Anterior cingulate cortex (tissue), 58 donors: ENCODE data around the gene PAFAH1B2.
"Not testable (repeated sequence)": the region's sequence is repeated elsewhere in the genome, so short reads cannot be mapped to it uniquely, and the experiment has no call there.

Source experiments
- DNase-seq, 58 donors: peaks; one replicate each; lab custom pipeline; 2025; lab: John Stamatoyannopoulos, UW

The PAFAH1B2 gene

DNA sequence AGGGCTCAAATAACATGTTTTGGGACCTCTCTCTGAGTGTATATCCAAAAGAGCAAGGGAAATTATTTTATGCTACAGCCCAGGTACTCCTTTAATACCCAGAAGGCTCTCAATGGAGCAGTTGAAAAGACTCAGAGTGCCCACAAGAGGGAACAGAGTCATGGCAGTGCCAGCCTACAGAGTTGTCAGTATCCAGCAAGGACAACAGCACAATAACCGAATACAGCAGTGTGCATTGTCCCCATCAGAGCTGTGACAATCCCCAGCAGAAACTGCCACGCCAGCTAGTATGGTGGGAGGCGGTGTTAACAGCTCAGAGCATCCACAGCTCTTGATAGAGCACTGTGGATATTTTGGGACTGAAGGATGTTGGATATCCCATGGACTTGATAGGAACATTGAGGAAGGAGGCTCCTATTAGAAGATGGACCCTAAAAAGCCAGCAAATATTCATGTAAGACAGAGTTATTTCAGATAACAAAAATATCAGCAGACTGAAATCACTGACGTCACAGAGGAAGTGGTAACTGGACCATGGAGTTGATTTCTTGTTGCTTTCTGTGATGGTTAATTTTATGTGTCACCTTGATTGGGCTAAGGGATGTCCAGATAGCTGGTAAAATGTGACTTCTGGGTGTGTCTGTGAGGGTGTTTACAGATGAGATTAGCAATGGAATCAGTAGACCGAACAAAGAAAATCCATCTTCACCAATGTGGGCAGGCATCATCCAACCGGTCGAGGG, 17.7 kb upstream of the PAFAH1B2 start:
- peak in 44 of 58 donors; percentile 6 to 88 (median 58) for DNase-seq

DNA sequence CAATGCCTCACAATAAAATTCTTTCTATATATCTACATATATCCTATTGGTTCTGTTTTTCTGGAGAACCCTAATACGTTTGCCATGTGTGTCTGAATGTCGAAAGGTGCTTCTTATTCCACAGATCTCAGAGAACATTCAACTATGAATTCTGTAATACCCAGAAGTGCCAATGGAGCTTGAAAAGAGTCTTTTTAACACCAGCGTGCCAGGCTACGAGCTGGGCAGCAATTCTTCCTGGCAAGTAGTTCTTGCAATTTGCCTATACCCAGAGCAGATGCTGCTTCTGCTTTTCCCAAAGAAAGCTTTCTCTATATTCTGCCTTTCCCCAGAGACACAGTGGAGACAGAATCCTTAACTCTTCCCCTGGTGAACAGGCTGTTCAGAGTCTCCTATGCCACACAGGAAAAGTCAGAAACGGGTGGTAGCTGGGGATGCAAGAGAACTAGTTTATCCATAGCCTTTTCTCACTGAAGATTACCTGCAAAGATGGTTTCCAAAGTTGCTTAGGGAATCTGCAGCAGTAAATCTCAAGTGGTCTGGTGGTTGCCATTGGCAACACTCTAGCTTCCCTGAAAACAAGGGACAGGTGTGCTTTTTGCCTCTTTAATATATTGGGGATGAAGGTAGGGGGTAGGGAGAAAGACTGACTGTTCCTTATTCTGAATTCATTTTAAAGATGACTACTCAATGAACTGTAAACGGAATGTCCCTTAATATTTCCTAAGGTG, 16.8 kb upstream of the PAFAH1B2 start:
- peak in 16 of 58 donors; percentile 1 to 63 (median 10) for DNase-seq

DNA sequence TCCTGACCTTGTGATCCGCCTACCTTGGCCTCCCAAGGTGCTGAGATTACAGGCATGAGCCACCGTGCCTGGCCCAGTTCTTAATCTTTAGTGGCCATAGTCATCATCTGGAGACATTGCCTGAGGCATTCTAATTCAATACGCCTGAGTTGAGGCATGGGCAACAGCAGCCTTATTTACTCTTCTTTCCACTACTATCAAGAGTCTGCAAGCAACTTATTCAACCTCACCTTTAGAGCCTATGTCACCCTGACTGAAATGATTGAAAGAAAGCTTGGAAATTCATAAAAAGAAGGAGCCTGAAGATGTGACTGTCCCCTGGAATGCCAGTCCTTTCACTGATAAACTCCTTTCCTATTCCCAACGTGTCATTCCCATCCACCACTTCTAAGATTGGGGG, 15.8 kb upstream of the PAFAH1B2 start:
- DNase-seq, result no peak

DNA sequence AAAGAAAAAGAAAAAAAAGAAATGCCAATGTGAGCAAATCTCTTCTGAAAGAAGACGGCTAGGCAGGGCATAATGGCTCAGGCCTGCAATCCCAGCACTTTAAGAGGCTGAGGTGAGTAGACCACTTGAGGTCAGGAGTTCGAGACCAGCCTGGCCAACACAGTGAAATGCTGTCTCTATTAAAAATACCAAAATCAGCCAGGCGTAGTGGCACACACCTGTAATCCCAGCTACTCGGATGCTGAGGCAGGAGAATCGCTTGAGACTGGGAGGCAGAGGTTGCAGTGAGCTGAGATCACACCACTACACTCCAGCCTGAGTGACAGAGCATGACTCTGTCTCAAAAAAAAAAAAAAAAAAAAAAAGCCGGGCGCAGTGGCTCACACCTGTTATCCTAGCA, 13.7 kb upstream of the PAFAH1B2 start:
- DNase-seq, result not testable (repeated sequence)

DNA sequence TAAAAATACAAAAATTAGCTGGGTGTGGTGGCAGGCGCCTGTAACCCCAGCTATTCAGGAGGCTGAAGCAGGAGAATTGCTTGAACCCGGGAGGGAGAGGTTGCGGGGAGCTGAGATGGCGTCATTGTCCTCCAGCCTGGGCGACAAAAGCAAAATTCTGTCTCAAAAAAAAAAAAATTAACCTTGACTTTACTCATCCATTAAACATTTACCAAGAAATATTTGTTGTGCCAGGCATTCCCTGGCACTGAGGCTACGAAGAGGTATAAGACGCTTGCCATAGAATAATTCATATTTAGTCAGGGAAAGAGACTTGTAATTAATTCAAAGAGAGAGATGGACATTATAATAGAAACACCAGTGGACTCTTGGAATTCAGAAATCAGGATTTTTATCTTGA, 13.2 kb upstream of the PAFAH1B2 start:
- DNase-seq, result no peak

DNA sequence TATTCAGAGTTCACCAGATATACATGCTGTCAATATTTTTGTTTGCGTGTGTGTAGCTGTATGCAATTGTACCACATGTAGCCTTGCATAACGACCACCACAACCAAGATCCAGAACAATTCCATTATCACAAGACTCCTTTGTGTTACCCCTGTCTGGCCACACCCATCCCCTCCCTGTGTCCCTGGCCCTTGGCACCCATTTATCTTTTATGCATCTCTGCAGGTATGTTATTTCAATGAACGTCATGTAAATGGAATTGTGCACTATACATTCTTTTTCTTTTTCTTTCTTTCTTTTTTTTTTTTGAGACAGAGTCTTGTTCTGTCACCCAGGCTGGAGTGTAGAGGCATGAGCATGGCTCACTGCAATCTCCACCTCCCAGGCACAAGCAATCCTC, 9.7 kb upstream of the PAFAH1B2 start:
- DNase-seq, result no peak

DNA sequence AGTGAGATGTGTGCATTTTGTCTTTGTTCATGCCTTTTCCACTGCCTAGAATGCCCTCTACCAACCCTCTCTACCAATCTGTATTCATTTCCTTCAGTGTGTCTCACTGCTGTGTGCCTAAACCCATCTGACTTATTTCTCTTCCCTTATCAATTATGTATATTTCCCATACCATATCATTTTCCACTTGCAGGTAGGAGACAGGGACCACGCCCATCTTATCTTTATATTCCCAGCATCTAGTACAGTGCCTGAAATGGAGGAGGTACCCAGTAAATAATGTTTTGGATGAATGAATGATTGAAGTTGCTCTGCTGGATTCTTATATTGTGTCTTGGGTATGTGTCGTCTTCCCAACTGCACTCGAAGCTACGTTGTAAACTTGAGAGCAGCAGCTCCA, 9.1 kb upstream of the PAFAH1B2 start:
- not testable (repeated sequence) for DNase-seq

DNA sequence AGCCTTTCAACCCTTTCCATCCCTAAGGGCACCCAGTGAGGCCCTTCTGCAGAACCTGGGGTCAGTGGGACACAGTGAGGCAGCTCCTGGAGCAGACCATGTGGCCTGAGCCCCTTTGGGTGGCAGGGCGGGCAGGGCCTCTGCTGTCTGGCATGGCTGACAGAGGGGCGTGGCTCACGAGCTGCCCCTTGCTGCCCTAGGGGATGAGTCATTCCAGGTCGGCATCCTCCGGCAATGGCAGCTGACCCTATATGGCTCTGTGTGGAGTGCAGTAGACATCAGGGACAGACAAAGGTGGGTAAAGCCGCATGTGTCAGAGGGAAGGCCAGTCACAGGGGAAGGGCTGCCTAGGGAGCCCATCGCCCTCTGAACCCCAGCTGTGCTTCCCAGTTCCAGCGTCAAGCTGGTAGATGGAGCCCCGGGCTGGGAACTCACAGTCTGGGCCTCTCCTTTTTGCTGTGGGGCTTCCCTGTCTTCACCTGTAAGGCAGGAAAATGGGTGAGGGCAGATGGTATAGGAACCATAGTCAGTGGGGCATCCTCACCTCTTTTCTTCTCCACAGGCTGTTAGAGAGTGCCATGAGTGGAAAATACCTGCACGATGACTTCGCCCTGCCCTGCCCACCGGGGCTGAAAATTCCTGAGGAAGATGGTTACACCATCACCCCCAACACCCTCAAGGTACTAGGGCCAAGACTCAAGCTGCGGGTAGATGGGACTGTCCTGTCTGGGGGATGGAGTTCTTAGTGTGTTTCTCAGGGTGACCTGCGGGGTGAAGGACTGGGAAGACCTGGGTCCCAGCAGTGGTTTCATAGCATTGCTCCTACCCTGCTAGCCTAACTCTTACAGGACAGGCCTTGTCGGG, 6.6 kb upstream of the PAFAH1B2 start:
- not testable (repeated sequence) for DNase-seq

DNA sequence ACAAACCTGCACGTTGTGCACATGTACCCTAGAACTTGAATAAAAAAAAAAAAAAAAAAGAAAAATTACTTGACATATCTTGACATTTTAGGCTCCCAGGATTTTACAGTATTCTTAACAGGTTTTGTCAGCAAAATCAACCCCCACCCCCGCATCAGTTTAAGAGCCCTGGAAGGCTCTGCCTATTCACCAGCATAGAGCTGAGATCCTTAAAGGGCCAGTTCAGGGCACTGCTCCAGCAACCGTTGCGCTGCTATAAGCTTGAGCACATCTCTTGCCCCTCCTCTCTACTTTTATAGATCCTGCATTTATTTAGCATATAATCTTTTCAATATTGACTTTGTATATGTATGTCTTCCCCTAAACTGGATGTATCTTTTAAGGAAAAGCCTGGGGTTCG, 697 bp upstream of the PAFAH1B2 start:
- DNase-seq, result peak in 26 of 58 donors; percentile 5 to 52 (median 23)

DNA sequence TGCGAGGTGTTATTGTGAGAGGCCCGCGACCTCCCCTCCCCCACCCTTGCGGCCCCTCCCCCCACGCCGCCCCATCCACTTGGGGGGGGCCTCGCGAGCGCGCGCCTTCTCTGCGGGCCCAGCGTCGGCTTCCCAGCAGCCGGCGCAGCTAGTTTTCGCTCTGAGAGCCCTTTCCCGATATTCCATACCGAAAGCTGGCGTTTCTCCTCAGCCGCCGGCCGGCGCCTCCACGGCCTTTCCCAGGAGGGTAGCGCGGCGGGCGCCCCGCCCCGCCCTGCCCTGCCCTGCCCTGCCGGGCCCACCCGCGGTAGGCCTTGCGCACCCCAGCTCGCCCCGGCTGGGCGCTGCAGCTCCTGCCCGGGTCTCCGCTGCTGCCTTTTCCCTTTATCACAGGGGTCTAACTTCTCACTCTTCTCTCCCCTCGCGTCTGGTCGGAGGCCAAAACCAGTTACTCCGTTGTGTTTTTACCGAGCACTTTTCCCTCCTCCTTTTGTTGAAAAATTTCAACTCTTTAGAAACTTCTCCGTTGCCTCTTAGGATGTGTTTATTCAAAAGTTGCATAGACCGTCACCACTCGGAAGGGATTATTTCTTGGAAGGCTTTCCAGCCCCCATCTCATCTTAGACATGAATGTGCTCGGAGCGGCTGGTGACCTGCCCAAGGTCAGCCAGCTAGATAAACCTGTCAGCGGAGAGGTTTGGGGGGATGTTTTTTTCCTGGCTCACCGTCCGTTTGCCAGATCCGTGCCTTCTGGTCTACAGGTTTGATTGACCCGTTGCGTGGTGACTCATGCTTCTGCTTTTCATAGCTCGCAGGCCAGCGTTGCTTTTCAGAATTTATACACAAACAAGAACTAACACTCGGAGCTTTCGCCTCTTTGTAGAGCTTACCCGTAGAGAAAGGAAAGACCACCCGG, 648 bp downstream of the PAFAH1B2 start:
- DNase-seq, result peak in 30 of 58 donors; percentile 7 to 92 (median 68)

DNA sequence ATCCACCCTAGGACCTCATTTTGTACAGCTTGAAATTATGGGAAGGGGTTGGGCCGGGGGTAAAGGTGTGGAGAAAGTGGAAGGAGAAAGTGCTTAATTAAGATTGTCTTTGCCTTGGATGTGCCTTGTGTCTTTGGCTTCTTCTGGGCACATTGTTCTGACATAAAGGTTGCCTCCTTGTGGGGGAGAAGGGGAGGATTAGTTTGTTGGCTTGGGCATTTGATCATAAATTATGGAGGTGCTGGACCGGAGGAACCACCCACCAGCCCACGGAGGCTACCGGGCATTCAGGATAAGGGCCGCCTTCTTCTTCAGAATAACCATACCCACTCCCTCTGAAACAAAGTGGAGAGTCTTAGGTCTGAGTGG, 1.3 kb downstream of the PAFAH1B2 start:
- DNase-seq, result no peak

DNA sequence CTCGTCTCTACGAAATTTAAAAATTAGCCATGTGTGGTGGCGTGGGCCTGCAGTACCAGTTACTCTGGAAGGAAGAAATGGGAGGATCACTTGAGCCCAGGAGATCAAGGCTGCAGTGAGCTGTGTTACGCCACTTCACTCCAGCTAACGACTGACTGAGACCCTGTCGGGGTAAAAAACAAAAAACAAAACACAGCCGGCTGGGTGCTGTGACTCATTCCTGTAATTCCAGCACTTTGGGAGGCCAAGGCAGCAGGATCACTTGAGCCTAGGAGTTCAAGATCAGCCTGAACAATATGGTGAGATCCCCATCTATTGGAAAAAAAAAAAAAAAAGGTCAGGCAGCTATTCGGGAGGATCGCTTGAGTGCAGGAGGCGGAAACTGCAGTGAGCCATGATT, 2.4 kb downstream of the PAFAH1B2 start:
- no peak for DNase-seq

DNA sequence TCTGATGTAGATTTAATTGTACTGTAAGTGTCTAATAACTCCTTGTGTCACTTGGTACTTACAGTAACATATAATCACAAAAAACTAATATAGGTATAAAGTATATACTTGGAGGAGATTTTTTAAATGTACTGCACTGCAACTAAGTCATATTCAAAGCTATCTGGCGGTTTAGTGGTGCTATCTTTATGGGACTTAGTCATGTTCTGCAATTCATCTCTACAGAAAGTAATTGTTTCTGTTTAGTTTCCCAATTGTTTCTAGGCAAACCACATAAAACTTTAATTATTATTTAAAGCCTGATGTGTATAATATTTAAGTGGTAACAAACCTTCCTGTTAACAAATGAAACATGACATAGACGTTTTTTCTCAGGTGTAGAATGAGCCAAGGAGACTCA, 8.0 kb downstream of the PAFAH1B2 start:
- no peak for DNase-seq

DNA sequence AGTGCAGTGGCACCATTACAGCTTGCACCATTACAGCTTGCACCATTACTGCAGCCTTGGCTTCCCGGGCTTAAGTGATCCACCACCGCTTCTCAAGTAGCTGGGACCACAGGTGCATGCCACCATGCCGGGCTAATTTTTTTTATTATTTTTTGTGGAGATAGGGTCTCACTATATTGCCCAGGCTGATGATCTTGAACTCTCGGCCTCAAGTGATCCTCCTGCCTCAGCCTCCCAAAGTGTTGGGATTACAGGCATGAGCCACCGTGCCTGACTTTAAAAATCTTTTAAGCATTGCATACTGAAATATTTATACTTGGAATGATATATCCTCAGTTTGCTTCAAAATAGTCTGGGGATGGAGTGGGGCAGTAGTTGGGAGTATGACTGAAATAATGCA, 10.4 kb downstream of the PAFAH1B2 start:
- DNase-seq, result no peak

DNA sequence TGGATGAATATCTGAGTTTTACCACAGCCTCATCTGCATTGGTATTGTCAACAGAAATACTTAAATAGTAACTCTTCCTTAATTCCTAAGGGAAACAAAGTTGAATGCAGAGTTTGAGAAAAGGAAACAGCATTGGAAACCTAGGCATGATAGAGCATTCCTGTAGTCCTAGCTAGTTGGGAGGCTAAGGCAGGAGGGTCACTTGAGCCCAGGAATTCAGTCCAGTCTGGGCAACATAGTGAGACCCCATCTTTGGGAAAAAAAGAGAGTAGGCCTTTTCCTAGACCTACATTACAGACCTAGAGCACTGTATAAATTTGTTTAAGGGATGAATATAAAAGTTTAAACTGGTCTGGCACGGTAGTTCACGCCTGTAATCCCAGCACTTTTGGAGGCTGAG, 13.4 kb downstream of the PAFAH1B2 start:
- DNase-seq, result no peak

DNA sequence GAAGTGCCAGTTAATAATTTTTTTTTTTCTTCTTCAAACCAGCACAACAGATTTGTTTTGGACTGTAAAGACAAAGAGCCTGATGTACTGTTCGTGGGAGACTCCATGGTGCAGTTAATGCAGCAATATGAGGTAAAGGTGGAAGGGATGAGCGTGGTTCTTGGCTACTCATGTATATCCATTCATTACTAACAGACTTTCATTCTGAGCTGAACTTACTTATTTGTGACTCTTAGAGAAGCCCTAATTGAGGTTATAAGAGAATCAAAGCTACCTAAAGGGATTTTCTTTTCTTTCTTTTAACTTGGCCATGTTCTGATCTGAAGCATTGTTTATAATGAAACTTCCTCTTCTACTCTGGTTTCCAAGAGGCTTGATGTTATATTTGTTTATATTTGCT, 15.8 kb downstream of the PAFAH1B2 start:
- no peak for DNase-seq

DNA sequence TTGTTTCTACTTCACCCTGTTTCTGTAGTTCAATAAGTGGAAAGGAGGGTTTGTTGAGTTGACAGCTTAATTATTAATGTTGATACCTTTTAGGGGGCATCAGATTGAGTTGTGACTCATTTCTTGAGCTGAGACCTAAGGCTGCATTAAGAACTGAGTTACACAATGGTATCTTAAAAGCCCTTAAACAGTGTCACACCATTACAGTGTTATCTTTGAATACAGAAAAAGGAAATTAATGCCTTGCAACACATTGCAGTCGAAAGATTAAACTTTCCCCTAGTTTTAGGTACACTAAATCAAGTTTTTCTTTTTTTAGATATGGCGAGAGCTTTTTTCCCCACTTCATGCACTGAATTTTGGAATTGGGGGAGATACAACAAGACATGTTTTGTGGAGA, 16.7 kb downstream of the PAFAH1B2 start:
- DNase-seq, result no peak

DNA sequence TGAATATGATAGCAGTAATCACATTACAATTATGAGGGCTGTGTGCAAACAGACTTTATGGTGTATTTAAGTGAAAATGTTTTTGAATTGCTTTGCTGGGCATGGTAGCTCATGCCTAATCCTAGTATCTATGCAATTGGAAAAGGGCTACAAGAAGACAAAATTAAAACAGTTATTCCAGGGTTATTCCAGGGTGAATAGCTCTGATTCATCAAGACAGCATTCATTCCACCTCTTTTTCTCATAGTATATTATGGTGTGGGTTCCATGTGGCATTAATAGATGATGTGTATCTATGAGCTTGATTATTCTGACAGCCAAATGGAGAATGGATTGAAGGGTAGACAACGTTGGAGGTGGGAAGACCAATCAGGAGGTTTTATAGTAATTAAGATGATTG, 22.4 kb downstream of the PAFAH1B2 start:
- no peak for DNase-seq

DNA sequence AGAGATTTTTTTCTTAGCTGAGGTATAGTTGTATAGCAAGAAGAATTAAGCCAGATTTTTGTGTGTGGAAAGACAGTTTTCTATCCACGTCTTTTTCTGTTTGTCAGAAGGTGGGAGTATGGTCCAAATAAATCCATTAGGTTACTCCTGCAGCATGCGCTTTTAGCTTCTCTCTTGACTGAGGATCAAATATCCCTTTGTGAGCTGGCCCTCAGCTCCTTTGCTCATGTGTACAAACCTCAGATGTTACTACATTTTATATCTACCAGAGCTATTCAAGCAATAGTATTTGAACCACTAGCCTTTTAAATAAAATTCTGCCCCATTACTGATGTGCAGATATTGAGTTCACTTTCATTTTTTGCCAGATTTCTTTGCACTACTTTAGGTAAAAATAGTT, 25.6 kb downstream of the PAFAH1B2 start:
- no peak for DNase-seq

DNA sequence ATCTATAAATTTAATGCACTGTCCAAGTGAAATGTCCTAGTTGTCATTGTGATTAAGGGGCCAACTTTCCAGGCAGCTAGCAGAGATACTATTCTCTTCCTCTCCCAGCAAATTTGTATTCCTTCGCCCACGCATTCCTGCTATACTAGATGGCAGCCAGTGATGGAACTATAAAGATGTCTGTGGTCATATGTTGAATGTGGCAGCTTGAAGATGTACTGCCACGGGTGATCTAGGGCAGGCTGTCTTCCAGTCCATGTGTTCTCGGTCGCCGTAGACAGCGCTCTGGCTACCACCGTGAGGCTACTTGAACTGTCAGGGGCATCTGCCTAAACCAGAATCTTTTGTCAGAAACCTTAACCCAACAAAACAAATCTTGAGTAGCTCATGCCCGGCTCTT, 26.1 kb downstream of the PAFAH1B2 start:
- peak in 1 of 58 donors; percentile 18 for DNase-seq
